Embryonic facial prominence (tissue), 1 donor: ENCODE data around the gene SYNDIG1.

Experiments
- DNase-seq: peaks from one replicate; pipeline ENCODE4 v3.0.0-alpha.2; 2016; ENCODE audit errors: extremely low spot score

Gene SYNDIG1

DNA sequence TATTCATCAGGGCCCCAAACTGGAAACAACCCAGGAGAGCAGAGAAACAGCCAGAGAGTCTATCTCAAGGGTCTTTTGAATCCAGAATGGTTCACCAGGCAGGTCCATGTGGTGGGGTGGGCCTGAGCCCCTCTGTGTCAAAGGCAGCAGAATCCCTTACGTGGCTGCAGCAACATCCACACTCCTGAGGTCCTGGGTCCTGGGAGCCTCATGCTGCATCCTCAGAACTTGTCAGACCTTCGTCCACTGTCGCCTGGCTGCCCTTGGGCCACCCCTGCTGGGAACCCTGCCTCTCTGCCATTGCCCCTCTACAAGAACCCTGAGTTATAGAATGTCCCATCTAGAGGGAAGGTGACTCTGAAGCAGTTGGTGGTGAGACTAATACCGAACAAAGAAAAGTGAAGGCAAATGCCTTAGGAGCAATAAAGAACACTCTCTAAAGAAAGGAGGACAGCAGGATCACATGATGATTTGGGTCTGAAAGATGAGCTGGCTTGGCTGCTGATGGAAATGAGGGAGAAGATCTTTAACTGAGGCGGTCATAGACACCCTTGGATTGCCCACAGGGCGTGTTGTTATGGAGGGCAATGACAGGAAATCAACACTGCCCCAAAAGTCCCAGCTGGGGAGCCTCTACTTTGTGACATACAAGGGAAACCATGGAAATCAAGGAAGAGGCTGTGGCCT lies 161.2 kb downstream of the SYNDIG1 start:
- DNase-seq, result no peak

DNA sequence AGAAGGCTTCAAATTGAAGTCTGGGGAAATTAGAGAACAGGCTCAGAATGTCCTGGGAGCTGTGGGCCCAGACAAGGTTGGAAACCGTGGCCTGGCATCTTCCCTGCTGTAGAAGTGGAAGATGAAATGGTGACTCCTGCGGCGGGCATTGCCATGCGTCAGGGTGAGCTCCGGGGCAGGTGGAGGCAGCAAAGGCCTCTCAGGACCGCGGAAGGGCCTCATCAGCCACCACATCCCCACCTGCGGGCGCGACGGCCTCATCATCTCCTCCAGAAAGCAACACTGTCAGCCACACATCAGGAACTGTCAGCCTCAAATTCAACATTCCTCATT lies 161.7 kb downstream of the SYNDIG1 start:
- no peak for DNase-seq

DNA sequence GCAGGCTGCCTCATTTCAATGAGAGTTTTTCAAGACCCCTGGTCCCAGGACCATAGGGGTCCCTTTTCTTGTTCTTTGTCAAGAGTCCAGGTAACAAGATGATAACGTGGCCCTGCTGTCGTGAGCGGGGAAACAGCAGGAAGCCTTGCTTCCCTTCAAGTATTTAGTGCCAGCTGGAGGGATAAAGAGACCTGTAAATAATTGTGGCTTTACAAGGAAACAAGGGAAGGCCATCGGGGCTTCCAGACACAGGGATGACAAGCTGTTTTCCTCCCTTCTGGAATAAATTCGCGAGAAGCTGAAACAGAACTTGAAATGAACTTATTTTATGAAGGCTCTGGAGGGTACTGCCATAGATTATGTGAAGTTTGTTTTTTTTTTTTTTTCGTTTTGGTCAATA lies 163.2 kb downstream of the SYNDIG1 start:
- no peak for DNase-seq

DNA sequence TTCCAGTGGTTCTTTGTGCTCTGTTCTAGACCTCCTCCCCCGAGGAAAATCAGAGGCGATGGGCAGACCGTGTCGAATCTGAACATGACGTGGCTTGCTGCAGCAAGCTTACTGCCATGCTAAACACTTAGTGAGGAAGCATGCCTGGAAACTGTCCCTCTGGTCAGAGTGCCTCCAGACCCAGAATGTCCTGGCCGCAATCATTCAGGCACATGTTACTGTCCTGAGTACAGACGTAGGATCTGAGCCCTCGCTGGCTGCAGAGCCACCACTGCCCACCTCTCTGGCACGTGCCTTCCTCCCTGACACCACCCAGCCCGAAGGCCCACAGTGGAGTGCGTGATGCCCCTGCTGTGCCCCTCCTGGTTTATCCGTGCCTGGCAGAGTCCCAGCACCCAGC lies 163.6 kb downstream of the SYNDIG1 start:
- DNase-seq, result no peak

GRCh38 chr20:24633521-24633920 lies 164.1 kb downstream of the SYNDIG1 start:
- no peak for DNase-seq

DNA sequence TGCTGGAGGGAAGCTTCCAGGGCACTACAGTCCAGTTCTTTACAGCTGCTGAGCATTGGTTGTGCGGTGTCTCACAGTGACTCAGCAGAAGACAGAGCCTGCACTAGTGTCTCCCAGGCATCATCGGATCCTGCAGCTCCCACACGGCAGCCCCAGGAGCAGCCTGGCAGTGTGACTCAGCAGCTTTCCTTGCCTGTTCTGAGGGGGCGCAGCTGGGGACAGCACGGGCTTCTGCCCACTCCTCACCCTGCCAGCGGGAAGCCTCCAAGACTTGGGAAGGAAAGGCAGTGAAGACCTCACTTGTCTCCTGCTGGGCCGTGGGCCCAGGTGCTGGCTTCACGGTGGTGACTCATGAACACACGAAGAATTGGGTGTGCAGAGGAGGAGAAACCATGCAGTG lies 165.4 kb downstream of the SYNDIG1 start:
- DNase-seq, result no peak

DNA sequence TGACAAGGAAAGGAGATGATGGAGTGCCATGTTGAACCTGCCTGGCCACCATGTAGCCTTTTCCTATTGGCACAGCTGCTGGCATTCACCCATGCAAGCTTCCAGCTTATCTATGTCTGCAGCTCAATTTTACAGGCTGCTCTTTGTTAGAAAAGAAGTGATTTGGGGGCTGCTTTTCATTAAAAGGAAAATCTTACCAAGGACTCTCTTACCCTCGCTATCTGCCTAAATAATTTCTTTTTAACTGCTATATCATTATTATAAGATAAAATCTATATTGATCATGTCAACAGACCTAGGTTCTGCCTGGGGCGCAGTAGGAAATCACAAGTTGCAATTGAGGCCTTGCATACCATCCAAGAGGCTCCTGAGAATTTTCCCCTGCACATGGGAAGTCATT lies 167.2 kb downstream of the SYNDIG1 start:
- no peak for DNase-seq

DNA sequence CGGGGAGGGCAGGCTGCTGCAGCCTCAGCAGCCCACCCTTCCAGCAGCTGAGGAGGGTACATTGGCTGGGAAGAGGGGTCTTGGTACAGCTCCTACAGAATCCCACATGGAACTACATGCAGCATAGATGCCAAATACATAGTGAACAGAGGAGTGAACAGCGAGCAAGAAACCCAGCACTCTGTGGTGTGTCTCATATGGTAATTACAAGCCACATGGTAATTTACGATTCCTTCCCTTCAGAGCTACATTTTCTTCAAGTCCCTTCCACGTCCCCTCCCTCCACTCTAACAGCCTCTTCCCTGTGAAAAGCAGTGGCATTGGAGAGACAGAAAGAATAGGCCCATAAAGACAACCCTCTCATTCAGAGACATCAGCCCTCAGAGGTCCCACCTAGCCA lies 167.7 kb downstream of the SYNDIG1 start:
- no peak for DNase-seq

GRCh38 chr20:24637941-24638340 lies 168.5 kb downstream of the SYNDIG1 start:
- DNase-seq, result no peak

DNA sequence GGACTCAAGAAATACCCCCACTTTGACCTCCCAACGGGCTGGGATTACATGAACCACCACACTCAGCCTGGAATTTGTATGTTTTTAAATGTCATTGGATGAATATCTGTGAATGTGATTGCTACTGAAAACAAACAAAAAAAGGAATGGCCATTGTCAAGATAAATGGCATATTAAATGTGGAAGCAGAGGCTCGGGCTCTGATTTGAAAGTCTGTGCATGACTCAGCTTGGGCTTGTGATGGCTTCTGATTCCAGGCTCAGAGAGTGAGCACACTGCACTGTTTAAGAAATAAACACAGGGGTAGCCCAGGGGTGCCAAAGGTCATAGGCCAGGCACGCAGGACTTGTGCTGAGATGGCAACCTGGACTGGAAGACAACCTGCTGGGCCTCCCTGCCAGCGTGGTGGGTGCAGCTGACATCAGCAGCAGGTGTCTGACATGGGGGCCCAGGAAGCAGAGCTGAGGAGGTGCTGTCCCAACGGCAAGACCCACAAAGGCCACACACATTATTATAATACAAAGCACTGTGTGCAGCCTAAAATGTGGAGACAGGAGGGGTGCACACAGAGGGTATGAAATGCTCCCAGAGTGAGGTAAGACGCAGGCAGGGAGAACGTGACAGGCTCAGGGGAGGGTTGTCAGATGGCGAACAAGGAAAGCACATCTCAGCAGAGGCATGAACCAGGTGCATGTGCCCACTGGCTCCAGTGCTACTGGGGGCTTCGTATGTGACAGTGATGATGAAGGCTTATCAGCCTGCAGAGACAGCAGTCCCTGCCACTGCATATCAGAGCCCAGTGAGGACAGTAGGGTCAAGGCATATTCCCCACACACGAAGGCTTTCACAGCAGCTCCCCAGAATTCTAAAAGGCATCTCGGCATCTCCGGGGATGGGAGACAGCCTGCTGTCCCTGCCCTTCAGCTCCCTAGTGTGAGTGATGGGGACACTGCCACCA lies 169.4 kb downstream of the SYNDIG1 start:
- DNase-seq, result no peak

DNA sequence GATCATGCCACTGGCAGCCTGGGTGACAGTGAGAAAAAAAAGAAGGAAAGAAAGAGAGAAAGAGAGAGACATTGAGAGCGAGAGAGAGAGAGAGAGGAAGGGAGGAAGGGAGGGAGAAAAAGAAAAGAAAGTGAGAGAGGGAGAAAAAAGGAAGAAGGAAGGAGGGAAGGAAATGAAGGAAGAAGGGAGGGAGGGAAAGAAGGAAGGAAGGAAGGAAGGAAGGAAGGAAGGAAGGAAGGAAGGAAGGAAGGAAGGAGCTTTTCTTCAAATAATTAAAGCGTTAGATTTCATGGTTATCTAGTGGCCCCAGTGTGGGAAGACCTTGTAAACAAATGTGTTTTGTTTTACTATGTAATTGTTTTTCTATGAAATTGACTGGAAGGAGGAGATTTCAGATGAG lies 170.8 kb downstream of the SYNDIG1 start:
- DNase-seq, result no peak

- DNase-seq, result no peak
Measured at GRCh38 chr20:24640686-24641085, 171.3 kb downstream of the SYNDIG1 start.

GRCh38 chr20:24643731-24644626 lies 174.6 kb downstream of the SYNDIG1 start:
- no peak for DNase-seq

GRCh38 chr20:24646321-24646720 lies 176.9 kb downstream of the SYNDIG1 start:
- DNase-seq, result no peak

DNA sequence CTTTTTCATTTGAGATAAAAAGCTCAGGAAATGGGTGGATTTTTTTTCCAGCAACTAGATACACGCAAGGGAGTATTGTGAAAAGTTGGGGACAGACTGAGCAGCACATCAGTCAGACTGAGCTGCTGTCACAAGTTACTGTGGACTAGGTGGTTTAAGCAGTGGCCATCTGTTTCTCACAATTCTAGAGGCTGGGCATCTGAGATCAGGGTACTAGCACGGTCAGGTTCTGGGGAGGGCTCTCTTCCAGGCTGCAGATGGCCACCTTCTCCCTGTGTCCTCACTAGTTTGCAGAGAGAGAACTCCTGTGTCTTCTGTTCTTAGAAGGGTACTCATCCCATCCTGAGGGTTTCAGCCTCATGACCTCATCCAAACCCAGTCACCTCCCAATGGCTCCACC lies 178.3 kb downstream of the SYNDIG1 start:
- DNase-seq, result no peak

DNA sequence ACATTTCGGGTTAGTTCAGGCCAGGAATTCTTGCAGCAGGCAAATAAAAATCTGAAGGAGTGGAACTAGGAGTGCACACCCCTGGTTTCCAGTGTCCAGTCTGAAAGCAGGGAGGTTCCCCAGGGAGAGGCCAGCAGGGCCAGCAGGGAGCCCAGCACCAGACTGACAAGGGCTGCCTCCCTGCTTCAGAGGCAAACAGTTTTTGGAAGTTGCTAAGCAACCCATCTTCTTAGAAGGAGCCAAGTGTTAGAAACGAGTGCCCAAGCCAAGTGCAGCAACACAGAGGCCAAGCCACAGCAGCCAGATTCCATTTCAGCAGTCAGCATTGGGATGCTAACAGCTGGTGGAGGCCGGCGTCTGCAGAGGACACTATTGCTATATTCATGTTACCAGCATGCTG lies 179.1 kb downstream of the SYNDIG1 start:
- DNase-seq, result no peak

- no peak for DNase-seq
Measured at GRCh38 chr20:24648919-24649318, 179.5 kb downstream of the SYNDIG1 start.

DNA sequence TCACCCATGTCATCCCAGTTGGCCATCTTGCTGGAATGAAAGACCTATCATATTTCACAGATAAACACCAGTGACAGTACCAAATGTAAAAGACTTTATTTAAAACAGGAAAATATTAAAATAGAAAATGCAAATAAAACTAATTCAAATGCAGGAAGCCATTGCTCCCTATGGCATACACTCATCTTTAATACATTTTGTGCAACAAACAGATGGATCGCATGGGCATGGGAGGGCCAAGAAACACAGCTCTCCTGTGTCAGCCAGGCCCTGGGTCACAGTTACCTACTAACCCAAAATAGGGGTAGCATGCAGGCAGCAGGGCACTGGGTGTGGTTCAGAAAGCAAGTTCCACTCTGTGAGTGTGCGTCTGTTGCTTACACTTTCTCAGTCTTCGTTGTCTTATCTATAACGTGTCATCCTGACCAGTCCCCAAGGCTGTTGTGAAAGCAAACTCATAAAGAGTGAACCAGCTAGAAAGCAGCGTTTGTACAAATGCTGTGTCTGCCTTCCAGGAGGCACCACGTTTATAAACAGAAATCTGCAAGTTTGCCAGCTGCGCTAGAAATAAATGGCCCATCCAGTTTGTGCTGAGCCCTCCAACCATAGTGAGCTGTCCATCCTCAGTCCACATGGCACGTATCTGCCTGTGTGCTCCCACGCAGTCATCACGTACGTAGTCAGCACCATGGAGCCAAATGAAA lies 180.5 kb downstream of the SYNDIG1 start:
- no peak for DNase-seq

GRCh38 chr20:24651171-24651975 lies 181.9 kb downstream of the SYNDIG1 start:
- DNase-seq, result no peak

DNA sequence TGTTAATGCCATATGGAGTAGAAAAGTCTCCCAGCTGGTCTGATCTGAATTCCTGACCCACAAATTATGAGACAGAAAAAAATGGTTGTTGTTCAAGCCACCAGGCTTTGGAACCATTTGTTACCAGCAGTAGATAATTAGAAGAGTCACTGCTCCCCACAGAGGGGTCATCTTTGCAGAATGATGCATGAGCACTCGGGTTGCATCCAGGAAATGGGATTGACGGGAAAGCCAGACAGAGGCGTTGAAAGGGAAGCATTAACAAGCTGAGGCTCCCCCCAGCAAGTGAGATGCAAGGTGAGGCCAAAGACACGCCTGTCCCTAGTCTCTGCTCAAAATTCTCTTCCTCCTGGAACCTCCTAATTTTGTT lies 182.5 kb downstream of the SYNDIG1 start:
- DNase-seq, result no peak

DNA sequence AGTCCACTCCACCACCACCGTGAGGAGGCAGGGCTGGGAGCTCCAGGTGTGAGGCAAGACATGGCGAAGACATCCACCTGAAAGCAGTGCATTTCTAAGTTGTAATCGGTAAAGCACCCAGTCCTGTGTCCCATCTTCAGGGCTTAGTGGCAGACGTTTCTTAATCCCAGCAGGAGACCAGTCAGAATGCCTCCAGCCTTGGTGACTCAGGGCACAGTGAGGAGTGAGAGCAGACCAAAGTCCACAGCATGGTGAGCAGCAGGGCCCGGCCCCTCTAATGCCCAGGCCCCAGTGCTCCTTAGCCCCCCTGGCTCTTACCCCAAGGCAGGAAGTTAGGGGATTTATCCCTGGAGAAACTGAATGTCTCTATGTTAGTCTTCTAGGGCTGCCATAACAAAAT lies 183.9 kb downstream of the SYNDIG1 start:
- no peak for DNase-seq
